ENCODE data around the gene FAM171A1. TPM values are rescaled to one million over a fixed set of nuclear protein-coding genes. Genes with fewer than 3 reads are reported as not detected.

FAM171A1 gene
- total RNA-seq, 1 donor from 2014 or later, result 28.2 TPM

DNA sequence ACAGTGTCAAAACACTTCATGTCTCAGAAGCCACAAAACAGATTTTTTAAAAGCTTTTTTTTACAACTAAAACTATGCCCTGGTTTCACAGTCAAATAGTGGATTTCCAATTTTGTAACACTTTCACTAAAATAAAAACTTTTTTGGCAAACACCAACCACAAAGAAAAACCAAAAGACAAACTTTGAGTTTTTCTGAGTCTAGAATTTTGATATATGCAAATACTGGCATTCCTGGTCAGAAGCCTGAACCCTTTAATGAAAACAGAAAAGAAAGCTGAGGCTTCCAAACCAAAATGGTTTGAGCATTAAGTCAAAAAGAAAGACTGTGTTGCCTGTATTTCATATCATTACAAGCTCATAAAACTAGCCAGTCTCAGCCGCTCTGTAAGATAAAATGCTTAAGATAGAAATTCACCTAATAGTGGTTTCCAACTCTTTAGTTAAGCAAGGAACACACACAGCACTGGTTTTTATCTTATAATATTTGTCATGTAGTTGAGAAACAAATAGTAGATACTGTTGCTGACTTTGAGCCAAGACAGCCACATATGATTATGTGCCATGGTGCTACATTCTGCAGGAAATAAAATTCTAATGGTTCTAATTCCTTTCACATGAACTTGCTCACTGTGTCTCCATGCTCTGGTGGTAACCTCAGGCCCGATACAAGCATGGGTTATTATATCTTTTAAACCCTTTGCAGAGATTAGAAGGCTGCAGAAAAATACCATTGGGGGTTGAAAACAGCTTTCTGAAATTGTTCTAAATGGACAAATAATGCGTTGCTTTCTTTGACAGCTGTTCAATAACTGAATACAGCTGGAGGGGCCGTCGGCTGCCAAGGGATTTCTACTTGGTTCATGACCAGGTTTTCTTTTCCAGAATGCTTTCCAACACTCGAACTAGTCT lies 49.4 kb downstream of the FAM171A1 start:
- H3K27ac Mint-ChIP-seq, result no peak overlapping the region
- Histone ChIP-seq H3K4me3 (no peak overlapping the region), H3F3A (ENCODE audit: low read depth) (no peaks in the 10 kb centered on the region), H3K9ac (no peak overlapping the region), H3K79me2 (ENCODE audit: low read depth) (no peaks in the 10 kb centered on the region), H2AFZ (replicated peaks) (no peak overlapping the region), H3K4me2 (no peak overlapping the region), H3K4me1 (no peaks in the 10 kb centered on the region), H3K9me3 (ENCODE audit: low read depth) (no peaks in the 10 kb centered on the region), H3K27ac (no peak overlapping the region), H4K20me1 (ENCODE audit: low read depth) (no peaks in the 10 kb centered on the region), H3K36me3 (no peaks in the 10 kb centered on the region), H3K27me3 (no peaks in the 10 kb centered on the region)
- TF ChIP-seq EZH2 (IDR thresholded peaks at IDR 0.05) (no peak), CTCF (IDR thresholded peaks at IDR 0.05) (no peak), EZH2phosphoT487 (IDR thresholded peaks at IDR 0.05) (no peak)
- peaks cover 15% of the 10 kb centered on the region for H3K36me3 Mint-ChIP-seq
- H3K9me3 Mint-ChIP-seq, result no peaks in the 10 kb centered on the region
- H3K4me3 Mint-ChIP-seq, result no peak overlapping the region
- H3K4me1 Mint-ChIP-seq, result peaks cover 17% of the 10 kb centered on the region
- DNase-seq (ENCODE audit: low spot score), result no peak
- peaks cover under 1% of the 10 kb centered on the region for H3K27me3 Mint-ChIP-seq (ENCODE audit: insufficient read depth, low read depth)

GRCh38 chr10:15320522-15321203 lies 50.4 kb downstream of the FAM171A1 start:
- H3K9me3 ChIP-seq (ENCODE audit: low read depth), result no peaks in the 10 kb centered on the region
- H3K4me3 Mint-ChIP-seq, result no peak overlapping the region

GRCh38 chr10:15320118-15320517 lies 51.0 kb downstream of the FAM171A1 start:
- H3K9me3 ChIP-seq (ENCODE audit: low read depth), result no peaks in the 10 kb centered on the region
- H3K79me2 ChIP-seq (ENCODE audit: low read depth), result no peaks in the 10 kb centered on the region
- no peak overlapping the region for H3K27ac ChIP-seq
- no peak for DNase-seq (ENCODE audit: low spot score)
- H3K27me3 ChIP-seq, result no peaks in the 10 kb centered on the region
- TF ChIP-seq EZH2phosphoT487 (IDR thresholded peaks at IDR 0.05), result no peak
- TF ChIP-seq EZH2 (IDR thresholded peaks at IDR 0.05), result no peak
- no peak for TF ChIP-seq CTCF (IDR thresholded peaks at IDR 0.05)
- H3K4me3 ChIP-seq, result no peak overlapping the region
- H2AFZ ChIP-seq (replicated peaks), result no peak overlapping the region
- H4K20me1 ChIP-seq (ENCODE audit: low read depth), result no peaks in the 10 kb centered on the region
- no peak overlapping the region for H3K9ac ChIP-seq
- H3K4me2 ChIP-seq, result no peak overlapping the region
- peaks cover 2% of the 10 kb centered on the region for H3K27me3 Mint-ChIP-seq (ENCODE audit: insufficient read depth, low read depth)
- H3K4me1 Mint-ChIP-seq, result peaks cover 19% of the 10 kb centered on the region
- no peaks in the 10 kb centered on the region for H3F3A ChIP-seq (ENCODE audit: low read depth)
- peaks cover 11% of the 10 kb centered on the region for H3K36me3 Mint-ChIP-seq
- H3K27ac Mint-ChIP-seq, result no peak overlapping the region
- H3K36me3 ChIP-seq, result no peaks in the 10 kb centered on the region
- no peak overlapping the region for H3K4me3 Mint-ChIP-seq
- peaks cover 6% of the 10 kb centered on the region for H3K4me1 ChIP-seq
- no peaks in the 10 kb centered on the region for H3K9me3 Mint-ChIP-seq

More at GRCh38 chr10:15320522-15321203, 50.4 kb downstream of the FAM171A1 start:
- H3K4me1 Mint-ChIP-seq, result peaks cover 15% of the 10 kb centered on the region
- Histone ChIP-seq H3K9ac (no peak overlapping the region), H4K20me1 (ENCODE audit: low read depth) (no peaks in the 10 kb centered on the region), H3K4me1 (peaks cover 6% of the 10 kb centered on the region), H3K27me3 (no peaks in the 10 kb centered on the region), H3F3A (ENCODE audit: low read depth) (no peaks in the 10 kb centered on the region), H2AFZ (replicated peaks) (no peak overlapping the region), H3K4me3 (no peak overlapping the region), H3K36me3 (no peaks in the 10 kb centered on the region), H3K79me2 (ENCODE audit: low read depth) (no peaks in the 10 kb centered on the region), H3K27ac (no peak overlapping the region), H3K4me2 (no peak overlapping the region)
- peaks cover 14% of the 10 kb centered on the region for H3K36me3 Mint-ChIP-seq
- peaks cover 2% of the 10 kb centered on the region for H3K27me3 Mint-ChIP-seq (ENCODE audit: insufficient read depth, low read depth)
- no peak for DNase-seq (ENCODE audit: low spot score)
- no peak overlapping the region for H3K27ac Mint-ChIP-seq
- TF ChIP-seq EZH2phosphoT487 (IDR thresholded peaks at IDR 0.05), result no peak
- TF ChIP-seq CTCF (IDR thresholded peaks at IDR 0.05), result no peak
- TF ChIP-seq EZH2 (IDR thresholded peaks at IDR 0.05), result no peak
- H3K9me3 Mint-ChIP-seq, result no peaks in the 10 kb centered on the region
